GM19351 (cell line): ENCODE measurements around the gene CACNB1.
"Not testable (repeated sequence)": the region's sequence is repeated elsewhere in the genome, so short reads cannot be mapped to it uniquely, and the experiment has no call there.

Experiments
- ATAC-seq: cut with Tn5 transposase; IDR thresholded peaks from one replicate; pipeline ENCODE4 v1.9.1; 2021; ENCODE audit warnings: mild to moderate bottlenecking, moderate library complexity; ENCODE audit not compliant: unreplicated experiment

CACNB1 gene

GRCh38 chr17:39129544-39129943, 67.9 kb downstream of the CACNB1 start:
- ATAC-seq = not testable (repeated sequence)

- no peak for ATAC-seq
Measured at GRCh38 chr17:39126436-39126835, 71.0 kb downstream of the CACNB1 start.

- no peak for ATAC-seq
Measured at GRCh38 chr17:39125143-39125875, 72.2 kb downstream of the CACNB1 start.

GRCh38 chr17:39123627-39124026, 73.8 kb downstream of the CACNB1 start:
- ATAC-seq = no peak
